Mucosa of rectum (tissue), 2 donors: ENCODE data around the gene CFAP46.

ENCODE experiments used
- H3K27ac ChIP-seq, 2 donors: one replicate each; pipeline ENCODE4 v1.7.0; 2013; ENCODE audit warnings: inconsistent platforms in 2 of 2, low read depth in 2 of 2, low read length in 2 of 2
- H3K27me3 ChIP-seq, 2 donors: one replicate each; pipeline ENCODE4 v1.7.0; 2013; ENCODE audit warnings: low read length in 2 of 2; ENCODE audit not compliant: control insufficient read depth in 2 of 2, insufficient read depth in 2 of 2
- H3K36me3 ChIP-seq, 2 donors: one replicate each; pipeline ENCODE4 v1.7.0; 2013; ENCODE audit warnings: low read length in 2 of 2; ENCODE audit not compliant: control insufficient read depth in 2 of 2, insufficient read depth in 2 of 2
- H3K4me1 ChIP-seq, 2 donors: one replicate each; pipeline ENCODE4 v1.7.0; 2013; ENCODE audit warnings: low read length in 2 of 2, mild to moderate bottlenecking in 1 of 2; ENCODE audit not compliant: control insufficient read depth in 2 of 2, insufficient read depth in 2 of 2
- H3K4me3 ChIP-seq, 2 donors: one replicate each; pipeline ENCODE4 v1.7.0; 2013; ENCODE audit warnings: low read length in 2 of 2
- H3K9ac ChIP-seq, 2 donors: one replicate each; pipeline ENCODE4 v1.7.0; 2013; ENCODE audit warnings: low read length in 2 of 2, low read depth in 1 of 2, mild to moderate bottlenecking in 1 of 2
- H3K9me3 ChIP-seq, 2 donors: one replicate each; pipeline ENCODE4 v1.7.0; 2013; ENCODE audit warnings: low read length in 2 of 2; ENCODE audit not compliant: control insufficient read depth in 2 of 2
- donor health status: healthy.
- donor health status: Normal muscosa, but diverticular disease.

The CFAP46 gene

GRCh38 chr10:132768346-132769248 is 173.8 kb downstream of the CFAP46 start:
- H3K27ac ChIP-seq, result no peak overlapping the region
- no peak overlapping the region for H3K4me3 ChIP-seq
- H3K9me3 ChIP-seq, result no peaks in the 10 kb centered on the region
- H3K4me1 ChIP-seq, result no peaks in the 10 kb centered on the region
- no peaks in the 10 kb centered on the region for H3K27me3 ChIP-seq
- H3K36me3 ChIP-seq, result peaks cover 6 to 12% of the 10 kb centered on the region in 2 donors
- H3K9ac ChIP-seq, result no peak overlapping the region

GRCh38 chr10:132766291-132766690 is 176.1 kb downstream of the CFAP46 start:
- peaks cover 4 to 12% of the 10 kb centered on the region in 2 donors for H3K36me3 ChIP-seq
- no peaks in the 10 kb centered on the region for H3K9me3 ChIP-seq
- no peaks in the 10 kb centered on the region for H3K4me1 ChIP-seq
- no peak overlapping the region for H3K9ac ChIP-seq
- H3K27ac ChIP-seq, result no peak overlapping the region
- no peak overlapping the region for H3K4me3 ChIP-seq
- no peaks in the 10 kb centered on the region for H3K27me3 ChIP-seq

- Histone ChIP-seq H3K9ac (no peak overlapping the region), H3K36me3 (peaks cover 3 to 12% of the 10 kb centered on the region in 2 donors), H3K4me3 (no peak overlapping the region), H3K27me3 (no peaks in the 10 kb centered on the region), H3K9me3 (no peaks in the 10 kb centered on the region), H3K27ac (no peak overlapping the region), H3K4me1 (no peaks in the 10 kb centered on the region)
These were observed 176.9 kb downstream of the CFAP46 start for GRCh38 chr10:132765435-132765834.

GRCh38 chr10:132764108-132764507 is 178.3 kb downstream of the CFAP46 start:
- H3K4me1 ChIP-seq, result no peaks in the 10 kb centered on the region
- no peak overlapping the region for H3K9ac ChIP-seq
- no peak overlapping the region for H3K27ac ChIP-seq
- no peaks in the 10 kb centered on the region for H3K27me3 ChIP-seq
- H3K36me3 ChIP-seq, result peaks cover 3 to 8% of the 10 kb centered on the region in 2 donors
- no peak overlapping the region for H3K4me3 ChIP-seq
- no peaks in the 10 kb centered on the region for H3K9me3 ChIP-seq

GRCh38 chr10:132763545-132763944 is 178.8 kb downstream of the CFAP46 start:
- Histone ChIP-seq H3K4me3 (no peak overlapping the region), H3K27ac (no peak overlapping the region), H3K36me3 (peaks cover 3 to 7% of the 10 kb centered on the region in 2 donors), H3K9me3 (no peaks in the 10 kb centered on the region), H3K27me3 (no peaks in the 10 kb centered on the region), H3K4me1 (no peaks in the 10 kb centered on the region), H3K9ac (no peak overlapping the region)

GRCh38 chr10:132762267-132762666 is 180.1 kb downstream of the CFAP46 start:
- Histone ChIP-seq H3K4me3 (no peak overlapping the region), H3K9ac (no peak overlapping the region), H3K27ac (no peak overlapping the region), H3K9me3 (no peaks in the 10 kb centered on the region), H3K36me3 (peaks cover 6 to 7% of the 10 kb centered on the region in 2 donors), H3K27me3 (no peaks in the 10 kb centered on the region), H3K4me1 (no peaks in the 10 kb centered on the region)

GRCh38 chr10:132761395-132762060 is 180.8 kb downstream of the CFAP46 start:
- Histone ChIP-seq H3K9ac (no peak overlapping the region), H3K4me3 (no peak overlapping the region), H3K9me3 (no peaks in the 10 kb centered on the region), H3K27me3 (no peaks in the 10 kb centered on the region), H3K27ac (no peak overlapping the region), H3K36me3 (peaks cover 7 to 9% of the 10 kb centered on the region in 2 donors), H3K4me1 (no peaks in the 10 kb centered on the region)

- Histone ChIP-seq H3K9me3 (no peaks in the 10 kb centered on the region), H3K27me3 (no peaks in the 10 kb centered on the region), H3K27ac (no peak overlapping the region), H3K4me1 (no peaks in the 10 kb centered on the region), H3K9ac (no peak overlapping the region), H3K36me3 (peaks cover 15 to 23% of the 10 kb centered on the region in 2 donors), H3K4me3 (no peak overlapping the region)
These were observed 183.5 kb downstream of the CFAP46 start for GRCh38 chr10:132758865-132759264.
